ENCODE results near the gene AK3.

DNA sequence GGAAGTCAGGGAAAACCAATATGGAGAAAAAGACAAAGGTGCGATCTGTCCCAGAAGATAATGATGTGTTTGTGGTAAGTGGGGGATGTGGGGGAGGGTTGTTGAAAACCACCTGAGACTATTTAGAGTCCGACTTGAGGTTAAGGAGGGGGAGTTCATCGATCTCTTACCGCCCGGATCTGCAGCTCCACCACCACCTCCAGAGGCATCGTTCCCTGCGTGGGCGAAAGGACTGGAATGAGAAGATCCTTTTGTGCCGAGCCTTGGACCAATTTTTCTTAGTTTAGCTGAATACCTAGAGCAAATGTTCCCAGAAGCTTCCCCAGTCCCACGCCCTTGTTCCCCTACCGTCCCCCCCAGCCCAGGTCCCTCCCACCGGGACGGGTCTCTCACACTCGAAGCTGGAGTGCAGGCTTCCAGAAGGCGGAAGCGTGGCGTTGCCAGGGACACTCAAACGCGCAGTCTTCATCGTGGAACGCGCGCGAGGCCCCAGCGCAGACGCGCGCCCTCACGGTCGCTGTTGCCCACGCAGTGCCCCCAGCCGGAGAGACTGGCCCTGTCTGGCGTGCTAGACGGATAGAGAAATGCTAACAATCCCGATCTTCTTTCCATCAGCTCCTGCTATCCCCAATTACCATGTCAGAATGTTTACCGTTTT is 74.8 kb downstream of the AK3 start, which contains the start of gene SPATA6L:
- TF ChIP-seq CTCF (IDR thresholded peaks at IDR 0.05) = no peak
- no peak for TF ChIP-seq ZFX (IDR thresholded peaks at IDR 0.05; ENCODE audit: borderline replicate concordance)

All from 22Rv1 (cell line).